ENCODE results near the gene CCL28. TPM values are rescaled to one million over a fixed set of nuclear protein-coding genes. Genes with fewer than 3 reads are reported as not detected.

Gene CCL28
- total RNA-seq, 2 experiments from 2014 or later = 5.4 TPM

DNA sequence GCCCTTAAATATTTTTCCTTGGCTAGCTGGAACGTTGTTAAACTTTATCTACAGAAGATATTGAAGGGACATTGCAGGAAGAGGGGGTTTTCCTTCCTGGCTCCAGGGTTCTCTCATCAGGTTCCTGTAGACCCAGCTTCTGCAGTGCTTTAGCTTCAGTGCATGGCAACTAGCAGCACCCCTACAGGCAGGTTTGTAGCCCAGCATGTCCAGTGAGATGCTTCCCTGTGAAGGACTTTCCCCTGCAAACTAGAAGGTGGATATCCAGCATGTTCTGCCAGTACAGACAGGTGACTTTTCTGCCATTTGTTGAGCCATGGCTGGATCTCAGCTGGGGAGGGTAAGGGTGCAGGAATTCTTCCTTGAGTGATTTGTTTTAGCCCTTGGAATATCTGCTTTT lies 10.4 kb downstream of the CCL28 start:
- CTCF ChIA-PET = interaction anchor here (0.5 to 1.8 kb wide), 2 partner anchors 12 to 56 kb away, joined by 3 to 6 read pairs; no protein-coding TSS in a partner anchor
- no peak for DNase-seq
- Mint-ChIP-seq H3K36me3 (ENCODE audit: low read depth) (peaks cover 8% of the 10 kb centered on the region), H3K27ac (no peak overlapping the region), H3K9me3 (peaks cover 23% of the 10 kb centered on the region), H3K4me3 (no peak overlapping the region), H3K4me1 (ENCODE audit: low read depth) (peaks cover 9% of the 10 kb centered on the region), H3K27me3 (ENCODE audit: low read depth) (no peaks in the 10 kb centered on the region)
- intact Hi-C loops (cut with micrococcal nuclease) = no loop called here

- Mint-ChIP-seq H3K9me3 (peaks cover 13% of the 10 kb centered on the region), H3K27ac (no peak overlapping the region), H3K4me1 (ENCODE audit: low read depth) (peaks cover 22% of the 10 kb centered on the region), H3K27me3 (ENCODE audit: low read depth) (no peaks in the 10 kb centered on the region), H3K36me3 (ENCODE audit: low read depth) (peaks cover 5% of the 10 kb centered on the region), H3K4me3 (no peak overlapping the region)
- intact Hi-C loops (cut with micrococcal nuclease) = no loop called here
- CTCF ChIA-PET = interaction anchor here (0.7 to 2.0 kb wide), 2 partner anchors 11 to 294 kb away, joined by 6 read pairs; no protein-coding TSS in a partner anchor
- no peak for DNase-seq
Observed at GRCh38 chr5:43400082-43400481, 12.1 kb downstream of the CCL28 start.

GRCh38 chr5:43396762-43397304 lies 15.4 kb downstream of the CCL28 start:
- intact Hi-C loops (cut with micrococcal nuclease) = loop anchor here (1.0 to 10.0 kb wide), 7 partner anchors 84 to 1532 kb away; partner anchors contain the start of genes HMGCS1, PAIP1, TMEM267 and ZNF131
- peaks cover 32% of the 10 kb centered on the region for H3K4me1 Mint-ChIP-seq (ENCODE audit: low read depth)
- peak overlapping the region; percentile 87 for H3K27ac Mint-ChIP-seq
- no peaks in the 10 kb centered on the region for H3K36me3 Mint-ChIP-seq (ENCODE audit: low read depth)
- H3K9me3 Mint-ChIP-seq = no peaks in the 10 kb centered on the region
- peak; percentile 75 for DNase-seq
- CTCF ChIA-PET = interaction anchor here (0.7 to 2.6 kb wide), 3 partner anchors 88 to 199 kb away, joined by 3 to 24 read pairs (median 4); partner anchors contain the start of gene C5orf34
- H3K27me3 Mint-ChIP-seq (ENCODE audit: low read depth) = no peaks in the 10 kb centered on the region
- H3K4me3 Mint-ChIP-seq = peak overlapping the region; percentile 88

DNA sequence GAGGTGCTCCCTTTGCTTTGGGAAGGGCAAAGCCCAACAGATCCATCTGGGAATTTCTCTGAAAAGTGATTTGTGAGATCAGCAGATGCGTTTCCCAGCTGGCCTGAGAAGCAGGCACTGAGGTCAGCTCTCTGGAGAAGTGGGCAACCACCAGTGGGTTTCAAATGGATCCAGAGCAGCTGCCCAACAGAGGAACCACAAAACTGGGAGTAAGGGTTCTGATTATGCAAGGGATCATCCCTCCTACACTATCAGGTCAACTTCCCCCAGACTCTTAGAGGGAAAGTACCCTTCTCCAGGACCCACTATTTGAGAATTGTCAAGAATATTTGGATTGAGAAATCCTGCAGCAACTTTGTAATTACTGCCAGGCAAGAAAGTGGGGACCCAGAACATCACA lies 21.7 kb downstream of the CCL28 start:
- no peak overlapping the region for H3K4me3 Mint-ChIP-seq
- H3K27ac Mint-ChIP-seq = no peak overlapping the region

DNA sequence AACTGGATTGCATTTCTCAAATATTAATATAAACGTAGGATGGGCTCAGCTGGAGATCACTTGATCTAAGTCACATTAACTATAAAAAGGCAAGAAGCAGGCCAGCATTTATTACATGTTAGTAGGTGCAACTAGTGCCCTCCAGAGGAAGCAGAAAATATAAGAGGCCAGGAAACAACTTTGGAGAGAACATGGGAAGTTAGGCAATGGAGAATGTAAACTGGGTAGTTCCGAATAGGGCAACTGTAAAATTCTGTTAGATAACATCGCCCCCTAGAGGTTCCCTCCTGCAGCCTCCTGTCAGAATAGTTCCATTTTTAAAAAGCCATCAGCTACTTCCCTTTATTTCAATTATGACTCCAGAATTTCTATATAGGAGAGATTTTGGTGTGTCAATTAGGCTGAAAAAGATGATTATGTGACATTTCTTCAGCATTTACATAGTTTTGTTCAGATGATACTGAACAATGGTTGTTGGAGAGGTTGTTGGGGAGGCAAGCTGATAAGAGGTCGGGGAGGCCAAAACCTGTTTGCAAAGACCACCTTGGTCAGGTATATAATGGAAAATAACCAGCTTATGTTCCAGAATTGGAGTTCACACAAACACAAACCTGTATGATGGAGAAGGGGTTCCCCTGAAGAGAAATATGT lies 22.4 kb downstream of the CCL28 start:
- intact Hi-C loops (cut with micrococcal nuclease) = loop anchor here (1.0 to 10.0 kb wide), 14 partner anchors 51 to 1525 kb away; partner anchors contain the start of gene HMGCS1
- Mint-ChIP-seq H3K27me3 (ENCODE audit: low read depth) (no peaks in the 10 kb centered on the region), H3K36me3 (ENCODE audit: low read depth) (peaks cover 13% of the 10 kb centered on the region), H3K4me1 (ENCODE audit: low read depth) (peaks cover 32% of the 10 kb centered on the region), H3K9me3 (no peaks in the 10 kb centered on the region), H3K27ac (no peak overlapping the region), H3K4me3 (no peak overlapping the region)
- CTCF ChIA-PET = interaction anchor here (0.6 to 3.6 kb wide), 47 partner anchors 10 to 805 kb away, joined by 3 to 25 read pairs (median 5); partner anchors contain the start of genes HMGCS1, NNT, TMEM267 and ZNF131
- peak; percentile 72 for DNase-seq

More for the DNA sequence above, 21.7 kb downstream of the CCL28 start:
- H3K27me3 Mint-ChIP-seq (ENCODE audit: low read depth) = no peaks in the 10 kb centered on the region
- CTCF ChIA-PET = interaction anchor here (0.6 to 3.6 kb wide), 38 partner anchors 10 to 415 kb away, joined by 3 to 25 read pairs (median 6); partner anchors contain the start of genes HMGCS1, NNT, TMEM267 and ZNF131
- no peaks in the 10 kb centered on the region for H3K9me3 Mint-ChIP-seq
- H3K4me1 Mint-ChIP-seq (ENCODE audit: low read depth) = peaks cover 36% of the 10 kb centered on the region
- no peak for DNase-seq
- intact Hi-C loops (cut with micrococcal nuclease) = loop anchor here (10.0 kb wide), 1 partner anchor 1526 kb away; no protein-coding TSS in a partner anchor
- H3K36me3 Mint-ChIP-seq (ENCODE audit: low read depth) = peaks cover 13% of the 10 kb centered on the region

DNA sequence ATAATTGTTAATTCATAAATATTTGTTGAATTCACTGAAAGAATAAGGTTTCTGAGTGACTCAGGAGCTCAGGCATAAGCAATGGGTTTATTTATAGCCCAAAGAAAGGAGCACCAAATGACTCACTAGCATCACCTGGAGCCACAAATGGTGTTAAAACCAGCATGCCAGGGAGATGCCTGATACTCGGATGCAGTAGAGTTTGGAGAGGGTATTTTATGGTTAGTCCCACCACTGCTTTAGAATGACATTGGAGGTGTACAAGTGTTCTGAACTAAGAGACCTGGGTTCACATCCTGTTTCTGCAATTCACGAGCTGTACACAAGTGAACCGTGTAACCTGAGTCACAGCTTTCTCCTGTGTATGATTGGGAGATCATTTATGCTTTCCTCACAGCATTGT lies 25.2 kb downstream of the CCL28 start:
- Mint-ChIP-seq H3K27me3 (ENCODE audit: low read depth) (no peaks in the 10 kb centered on the region), H3K4me1 (ENCODE audit: low read depth) (peaks cover 29% of the 10 kb centered on the region), H3K36me3 (ENCODE audit: low read depth) (peaks cover 24% of the 10 kb centered on the region), H3K9me3 (no peaks in the 10 kb centered on the region), H3K27ac (no peak overlapping the region), H3K4me3 (no peak overlapping the region)
- DNase-seq = peak; percentile 18
- CTCF ChIA-PET = interaction anchor here (0.8 to 1.1 kb wide), 3 partner anchors 13 to 78 kb away, joined by 3 to 4 read pairs (median 3); no protein-coding TSS in a partner anchor
- intact Hi-C loops (cut with micrococcal nuclease) = no loop called here

- Mint-ChIP-seq H3K9me3 (no peaks in the 10 kb centered on the region), H3K4me1 (ENCODE audit: low read depth) (no peaks in the 10 kb centered on the region), H3K36me3 (ENCODE audit: low read depth) (peaks cover 35% of the 10 kb centered on the region), H3K27ac (no peak overlapping the region), H3K4me3 (no peak overlapping the region), H3K27me3 (ENCODE audit: low read depth) (no peaks in the 10 kb centered on the region)
- CTCF ChIA-PET = no interaction called here
- no peak for DNase-seq
- intact Hi-C loops (cut with micrococcal nuclease) = no loop called here
Observed at GRCh38 chr5:43376496-43377140, 35.6 kb downstream of the CCL28 start.

- DNase-seq = no peak
- Mint-ChIP-seq H3K4me1 (ENCODE audit: low read depth) (no peaks in the 10 kb centered on the region), H3K36me3 (ENCODE audit: low read depth) (peaks cover 36% of the 10 kb centered on the region), H3K27ac (no peak overlapping the region), H3K27me3 (ENCODE audit: low read depth) (no peaks in the 10 kb centered on the region), H3K4me3 (no peak overlapping the region), H3K9me3 (peaks cover 20% of the 10 kb centered on the region)
- intact Hi-C loops (cut with micrococcal nuclease) = no loop called here
- CTCF ChIA-PET = interaction anchor here (1.1 kb wide), 1 partner anchor 11 kb away, joined by 4 read pairs; no protein-coding TSS in a partner anchor
Observed at GRCh38 chr5:43371821-43372220, 40.4 kb downstream of the CCL28 start.

DNA sequence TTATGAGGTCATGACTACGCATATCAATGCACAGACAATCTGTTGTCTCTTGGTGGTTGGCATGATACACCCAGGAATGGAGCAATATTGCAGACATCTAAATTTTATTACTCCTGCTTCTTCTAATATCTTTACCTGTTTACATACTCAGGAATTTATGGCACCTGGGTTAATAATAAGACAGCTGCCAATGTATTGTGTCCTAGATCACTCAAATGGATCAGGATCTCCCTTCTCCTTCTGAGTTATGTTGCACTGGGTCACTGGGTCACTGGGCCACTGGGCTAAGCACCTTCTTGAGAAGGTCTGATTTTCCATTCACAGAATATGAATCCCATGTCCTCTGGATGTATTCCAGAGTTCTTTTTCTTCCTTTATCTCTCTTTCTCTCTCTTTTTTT lies 41.8 kb downstream of the CCL28 start:
- no peak overlapping the region for H3K27ac Mint-ChIP-seq
- CTCF ChIA-PET = no interaction called here
- peaks cover 28% of the 10 kb centered on the region for H3K36me3 Mint-ChIP-seq (ENCODE audit: low read depth)
- DNase-seq = no peak
- H3K4me3 Mint-ChIP-seq = no peak overlapping the region
- no peaks in the 10 kb centered on the region for H3K27me3 Mint-ChIP-seq (ENCODE audit: low read depth)
- peaks cover 24% of the 10 kb centered on the region for H3K9me3 Mint-ChIP-seq
- H3K4me1 Mint-ChIP-seq (ENCODE audit: low read depth) = no peaks in the 10 kb centered on the region
- intact Hi-C loops (cut with micrococcal nuclease) = no loop called here

GRCh38 chr5:43369651-43370050 lies 42.5 kb downstream of the CCL28 start:
- intact Hi-C loops (cut with micrococcal nuclease) = no loop called here
- H3K27me3 Mint-ChIP-seq (ENCODE audit: low read depth) = no peaks in the 10 kb centered on the region
- H3K4me3 Mint-ChIP-seq = no peak overlapping the region
- H3K27ac Mint-ChIP-seq = no peak overlapping the region
- DNase-seq = no peak
- CTCF ChIA-PET = interaction anchor here (0.6 kb wide), 1 partner anchor 59 kb away, joined by 3 read pairs; no protein-coding TSS in a partner anchor
- no peaks in the 10 kb centered on the region for H3K4me1 Mint-ChIP-seq (ENCODE audit: low read depth)
- peaks cover 27% of the 10 kb centered on the region for H3K9me3 Mint-ChIP-seq
- H3K36me3 Mint-ChIP-seq (ENCODE audit: low read depth) = peaks cover 28% of the 10 kb centered on the region

DNA sequence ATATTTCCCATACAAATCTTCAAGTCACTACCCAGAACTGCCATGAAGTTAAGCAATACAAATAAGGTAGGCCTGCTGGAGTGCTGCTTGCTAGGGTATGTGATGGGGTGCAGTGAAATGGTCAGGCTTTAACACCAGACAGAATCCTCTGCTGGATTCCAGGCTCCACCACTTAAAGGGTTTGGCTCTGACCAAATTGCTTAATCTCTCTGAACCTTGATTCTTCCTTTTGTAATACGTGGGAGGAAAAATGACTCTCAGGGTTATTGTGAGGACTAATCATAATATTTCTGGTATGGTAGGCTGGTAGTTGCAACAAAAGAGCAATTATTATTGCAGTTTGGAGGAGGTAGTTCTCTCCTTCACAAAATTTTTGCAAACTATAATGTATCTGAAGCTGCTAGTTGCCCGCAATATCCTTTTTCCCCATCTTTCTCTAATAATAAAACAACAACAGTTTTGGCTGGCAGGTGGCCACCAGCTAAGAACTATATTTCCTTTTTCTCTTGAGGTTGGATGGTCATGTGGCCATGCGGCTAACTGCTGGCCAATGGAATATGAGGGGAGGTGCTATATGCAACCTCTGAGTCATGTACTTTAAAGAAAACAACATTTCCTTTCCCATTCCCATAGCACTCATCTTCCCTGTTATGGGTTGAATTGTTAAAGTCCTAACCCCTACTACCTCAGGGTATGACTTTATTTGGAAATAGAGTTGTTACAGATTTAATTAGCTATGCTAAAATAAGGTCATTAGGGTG lies 44.1 kb downstream of the CCL28 start:
- no peak overlapping the region for H3K27ac Mint-ChIP-seq
- H3K36me3 Mint-ChIP-seq (ENCODE audit: low read depth) = peaks cover 21% of the 10 kb centered on the region
- CTCF ChIA-PET = interaction anchor here (0.6 kb wide), 1 partner anchor 14 kb away, joined by 6 read pairs; no protein-coding TSS in a partner anchor
- H3K27me3 Mint-ChIP-seq (ENCODE audit: low read depth) = no peaks in the 10 kb centered on the region
- H3K4me3 Mint-ChIP-seq = no peak overlapping the region
- no peaks in the 10 kb centered on the region for H3K4me1 Mint-ChIP-seq (ENCODE audit: low read depth)
- peaks cover 28% of the 10 kb centered on the region for H3K9me3 Mint-ChIP-seq
- no peak for DNase-seq
- intact Hi-C loops (cut with micrococcal nuclease) = no loop called here
